HEK293 (cell line): ENCODE data around the gene ZNF764.

Experiments
- GLI4 ChIP-seq: fragments of 450-650 bp; formaldehyde crosslinking; IDR thresholded peaks from 2 replicates; pipeline ENCODE4 v1.5.1; 2016; ENCODE audit warnings: missing biosample characterization, missing genetic modification characterization
- HOXD13 ChIP-seq: sonication (generic); formaldehyde crosslinking; IDR thresholded peaks from 2 replicates; pipeline ENCODE4 v1.8.0; 2022; ENCODE audit warnings: missing genetic modification reagents, borderline replicate concordance
- KLF7 ChIP-seq: fragments of 450-650 bp; formaldehyde crosslinking; IDR thresholded peaks from 2 replicates; pipeline ENCODE4 v1.5.1; 2016; ENCODE audit warnings: missing biosample characterization, missing genetic modification characterization, borderline replicate concordance
- KLF8 ChIP-seq: fragments of 450-650 bp; formaldehyde crosslinking; IDR thresholded peaks from 2 replicates; pipeline ENCODE4 v1.5.1; 2016; ENCODE audit warnings: missing biosample characterization, missing genetic modification characterization
- TSHZ1 ChIP-seq: fragments of 450-650 bp; formaldehyde crosslinking; IDR thresholded peaks from 2 replicates; pipeline ENCODE4 v1.5.1; 2016; ENCODE audit warnings: missing biosample characterization, missing genetic modification characterization, borderline replicate concordance
- YY1 ChIP-seq: fragments of 450-650 bp; formaldehyde crosslinking; IDR thresholded peaks from 2 replicates; pipeline ENCODE4 v1.5.1; 2018; ENCODE audit warnings: missing biosample characterization, missing genetic modification characterization
- ZBTB20 ChIP-seq: fragments of 450-650 bp; formaldehyde crosslinking; IDR thresholded peaks from 2 replicates; pipeline ENCODE4 v1.5.1; 2016; ENCODE audit warnings: missing biosample characterization, missing genetic modification characterization
- ZIC2 ChIP-seq: fragments of 450-650 bp; formaldehyde crosslinking; IDR thresholded peaks from 2 replicates; pipeline ENCODE4 v1.5.1; 2016; ENCODE audit warnings: missing biosample characterization, missing genetic modification characterization
- ZNF132 ChIP-seq: fragments of 450-650 bp; formaldehyde crosslinking; IDR thresholded peaks from 2 replicates; pipeline ENCODE4 v1.5.1; 2017; ENCODE audit warnings: missing biosample characterization, missing genetic modification characterization, borderline replicate concordance
- ZNF140 ChIP-seq: fragments of 450-650 bp; formaldehyde crosslinking; IDR thresholded peaks from 2 replicates; pipeline ENCODE4 v1.5.1; 2016; ENCODE audit warnings: missing biosample characterization, missing genetic modification characterization
- ZNF19 ChIP-seq: fragments of 450-650 bp; formaldehyde crosslinking; IDR thresholded peaks from 2 replicates; pipeline ENCODE4; 2016; ENCODE audit warnings: missing biosample characterization, missing genetic modification characterization, low read depth
- ZNF24 ChIP-seq: fragments of 450-650 bp; formaldehyde crosslinking; IDR thresholded peaks from 2 replicates; pipeline ENCODE4 v1.5.1; 2016; ENCODE audit warnings: missing biosample characterization, missing genetic modification characterization
- ZNF274 ChIP-seq, 2 experiments: fragments of 200-500 bp in 1 of 2; fragments of 450-650 bp in 1 of 2; sonication (Bioruptor generic) in 1 of 2; formaldehyde crosslinking in 1 of 2; IDR thresholded peaks; 2 replicates each; pipeline versions ENCODE4 v1.5.1 to v1.6.1; 2014 to 2016; ENCODE audit warnings: borderline replicate concordance in 1 of 2, inconsistent platforms in 1 of 2, low read length in 1 of 2, missing biosample characterization in 1 of 2, missing genetic modification characterization in 1 of 2
- ZNF311 ChIP-seq: fragments of 450-650 bp; formaldehyde crosslinking; IDR thresholded peaks from 2 replicates; pipeline ENCODE4 v1.5.1; 2017; ENCODE audit warnings: missing biosample characterization, missing genetic modification characterization, borderline replicate concordance
- ZNF341 ChIP-seq: fragments of 450-650 bp; formaldehyde crosslinking; IDR thresholded peaks from 2 replicates; pipeline ENCODE4; 2016; ENCODE audit warnings: low read depth, missing biosample characterization, missing genetic modification characterization
- ZNF354C ChIP-seq: fragments of 450-650 bp; formaldehyde crosslinking; IDR thresholded peaks from 2 replicates; pipeline ENCODE4 v1.5.1; 2016; ENCODE audit warnings: missing biosample characterization, missing genetic modification characterization, low read depth, borderline replicate concordance
- ZNF488 ChIP-seq: fragments of 450-650 bp; formaldehyde crosslinking; IDR thresholded peaks from 2 replicates; pipeline ENCODE4 v1.5.1; 2016; ENCODE audit warnings: missing biosample characterization, missing genetic modification characterization
- ZNF501 ChIP-seq: fragments of 450-650 bp; formaldehyde crosslinking; IDR thresholded peaks from 2 replicates; pipeline ENCODE4 v1.5.1; 2016; ENCODE audit warnings: missing biosample characterization, missing genetic modification characterization
- ZNF529 ChIP-seq: fragments of 450-650 bp; formaldehyde crosslinking; IDR thresholded peaks from 2 replicates; pipeline ENCODE4 v1.5.1; 2017; ENCODE audit warnings: missing genetic modification characterization, missing biosample characterization; ENCODE audit not compliant: insufficient replicate concordance
- ZNF561 ChIP-seq: fragments of 450-650 bp; IDR thresholded peaks from 2 replicates; pipeline ENCODE4 v1.5.1; 2018; ENCODE audit warnings: missing biosample characterization, missing genetic modification characterization, borderline replicate concordance
- ZNF629 ChIP-seq: fragments of 450-650 bp; formaldehyde crosslinking; IDR thresholded peaks from 2 replicates; pipeline ENCODE4 v1.5.1; 2017; ENCODE audit warnings: missing biosample characterization, missing genetic modification characterization
- TF ChIP-seq, protein P1 (sequence below): fragments of 450-650 bp; formaldehyde crosslinking; conservative IDR thresholded peaks from 2 replicates; pipeline ENCODE4 v1.5.1; 2016; ENCODE audit warnings: low read depth, missing biosample characterization, missing genetic modification characterization
- TF ChIP-seq, protein P2 (sequence below): fragments of 450-650 bp; formaldehyde crosslinking; IDR thresholded peaks from 2 replicates; pipeline ENCODE4 v1.5.1; 2017; ENCODE audit warnings: missing biosample characterization, missing genetic modification characterization
- TF ChIP-seq, protein P3 (sequence below): fragments of 450-650 bp; formaldehyde crosslinking; IDR thresholded peaks from 2 replicates; pipeline ENCODE4 v1.5.1; 2016; ENCODE audit warnings: missing biosample characterization, missing genetic modification characterization
- TF ChIP-seq, protein P4 (sequence below): fragments of 450-650 bp; formaldehyde crosslinking; IDR thresholded peaks from 2 replicates; pipeline ENCODE4 v1.5.1; 2016; ENCODE audit warnings: missing biosample characterization, missing genetic modification characterization

ZNF764 gene

GRCh38 chr16:30570636-30571444, 12.7 kb upstream of the ZNF764 start (continued):
- TF ChIP-seq ZNF132 (tag by site-specific recombination), result no peak
- peak; percentile 94; the same call in 1 of the 2 replicates for TF ChIP-seq ZBTB20 (tag by site-specific recombination)
- TF ChIP-seq ZNF529 (tag by site-specific recombination), result peak; percentile 91
- TF ChIP-seq ZNF488 (tag by site-specific recombination), result 0 out of 2 replicates have a peak, but pooled peaks have one; percentile 41
- TF ChIP-seq ZNF354C, result peak; percentile 100
- no peak for TF ChIP-seq GLI4 (tag by site-specific recombination)
- peak; percentile 5; the same call in 1 of the 2 replicates for TF ChIP-seq ZIC2
- TF ChIP-seq, protein P1, sequence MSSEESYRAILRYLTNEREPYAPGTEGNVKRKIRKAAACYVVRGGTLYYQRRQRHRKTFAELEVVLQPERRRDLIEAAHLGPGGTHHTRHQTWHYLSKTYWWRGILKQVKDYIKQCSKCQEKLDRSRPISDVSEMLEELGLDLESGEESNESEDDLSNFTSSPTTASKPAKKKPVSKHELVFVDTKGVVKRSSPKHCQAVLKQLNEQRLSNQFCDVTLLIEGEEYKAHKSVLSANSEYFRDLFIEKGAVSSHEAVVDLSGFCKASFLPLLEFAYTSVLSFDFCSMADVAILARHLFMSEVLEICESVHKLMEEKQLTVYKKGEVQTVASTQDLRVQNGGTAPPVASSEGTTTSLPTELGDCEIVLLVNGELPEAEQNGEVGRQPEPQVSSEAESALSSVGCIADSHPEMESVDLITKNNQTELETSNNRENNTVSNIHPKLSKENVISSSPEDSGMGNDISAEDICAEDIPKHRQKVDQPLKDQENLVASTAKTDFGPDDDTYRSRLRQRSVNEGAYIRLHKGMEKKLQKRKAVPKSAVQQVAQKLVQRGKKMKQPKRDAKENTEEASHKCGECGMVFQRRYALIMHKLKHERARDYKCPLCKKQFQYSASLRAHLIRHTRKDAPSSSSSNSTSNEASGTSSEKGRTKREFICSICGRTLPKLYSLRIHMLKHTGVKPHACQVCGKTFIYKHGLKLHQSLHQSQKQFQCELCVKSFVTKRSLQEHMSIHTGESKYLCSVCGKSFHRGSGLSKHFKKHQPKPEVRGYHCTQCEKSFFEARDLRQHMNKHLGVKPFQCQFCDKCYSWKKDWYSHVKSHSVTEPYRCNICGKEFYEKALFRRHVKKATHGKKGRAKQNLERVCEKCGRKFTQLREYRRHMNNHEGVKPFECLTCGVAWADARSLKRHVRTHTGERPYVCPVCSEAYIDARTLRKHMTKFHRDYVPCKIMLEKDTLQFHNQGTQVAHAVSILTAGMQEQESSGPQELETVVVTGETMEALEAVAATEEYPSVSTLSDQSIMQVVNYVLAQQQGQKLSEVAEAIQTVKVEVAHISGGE (tag by site-specific recombination), result peak; percentile 93
- TF ChIP-seq, protein P2, sequence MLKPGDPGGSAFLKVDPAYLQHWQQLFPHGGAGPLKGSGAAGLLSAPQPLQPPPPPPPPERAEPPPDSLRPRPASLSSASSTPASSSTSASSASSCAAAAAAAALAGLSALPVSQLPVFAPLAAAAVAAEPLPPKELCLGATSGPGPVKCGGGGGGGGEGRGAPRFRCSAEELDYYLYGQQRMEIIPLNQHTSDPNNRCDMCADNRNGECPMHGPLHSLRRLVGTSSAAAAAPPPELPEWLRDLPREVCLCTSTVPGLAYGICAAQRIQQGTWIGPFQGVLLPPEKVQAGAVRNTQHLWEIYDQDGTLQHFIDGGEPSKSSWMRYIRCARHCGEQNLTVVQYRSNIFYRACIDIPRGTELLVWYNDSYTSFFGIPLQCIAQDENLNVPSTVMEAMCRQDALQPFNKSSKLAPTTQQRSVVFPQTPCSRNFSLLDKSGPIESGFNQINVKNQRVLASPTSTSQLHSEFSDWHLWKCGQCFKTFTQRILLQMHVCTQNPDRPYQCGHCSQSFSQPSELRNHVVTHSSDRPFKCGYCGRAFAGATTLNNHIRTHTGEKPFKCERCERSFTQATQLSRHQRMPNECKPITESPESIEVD (tag by site-specific recombination), result no peak
- TF ChIP-seq, protein P3, sequence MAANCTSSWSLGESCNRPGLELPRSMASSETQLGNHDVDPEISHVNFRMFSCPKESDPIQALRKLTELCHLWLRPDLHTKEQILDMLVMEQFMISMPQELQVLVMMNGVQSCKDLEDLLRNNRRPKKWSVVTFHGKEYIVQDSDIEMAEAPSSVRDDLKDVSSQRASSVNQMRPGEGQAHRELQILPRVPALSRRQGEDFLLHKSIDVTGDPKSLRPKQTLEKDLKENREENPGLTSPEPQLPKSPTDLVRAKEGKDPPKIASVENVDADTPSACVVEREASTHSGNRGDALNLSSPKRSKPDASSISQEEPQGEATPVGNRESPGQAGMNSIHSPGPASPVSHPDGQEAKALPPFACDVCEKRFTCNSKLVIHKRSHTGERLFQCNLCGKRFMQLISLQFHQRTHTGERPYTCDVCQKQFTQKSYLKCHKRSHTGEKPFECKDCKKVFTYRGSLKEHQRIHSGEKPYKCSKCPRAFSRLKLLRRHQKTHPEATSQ (tag by site-specific recombination), result no peak
- TF ChIP-seq KLF8 (tag by site-specific recombination), result no peak
- peak; percentile 80; the same call in 1 of the 2 replicates for TF ChIP-seq TSHZ1 (tag by site-specific recombination)
- peak; percentile 74 for TF ChIP-seq ZNF341
- TF ChIP-seq HOXD13 (CRISPR knock-in tag), result no peak
- TF ChIP-seq ZNF629 (tag by site-specific recombination), result peak; percentile 85
- TF ChIP-seq ZNF311 (tag by site-specific recombination), result no peak
- TF ChIP-seq ZNF19 (tag by site-specific recombination), result peak; percentile 99
- TF ChIP-seq YY1 (tag by site-specific recombination), result no peak
- TF ChIP-seq ZNF24 (tag by site-specific recombination), result peak; percentile 58; the same call in 1 of the 2 replicates
- no peak for TF ChIP-seq ZNF274 (IDR thresholded peaks at IDR 0.05; ENCODE audit: low read length)
- no peak for TF ChIP-seq ZNF274 (tag by site-specific recombination; IDR thresholded peaks at IDR 0.05; ENCODE audit: borderline replicate concordance)
- TF ChIP-seq ZNF561, result no peak
- TF ChIP-seq, protein P4, sequence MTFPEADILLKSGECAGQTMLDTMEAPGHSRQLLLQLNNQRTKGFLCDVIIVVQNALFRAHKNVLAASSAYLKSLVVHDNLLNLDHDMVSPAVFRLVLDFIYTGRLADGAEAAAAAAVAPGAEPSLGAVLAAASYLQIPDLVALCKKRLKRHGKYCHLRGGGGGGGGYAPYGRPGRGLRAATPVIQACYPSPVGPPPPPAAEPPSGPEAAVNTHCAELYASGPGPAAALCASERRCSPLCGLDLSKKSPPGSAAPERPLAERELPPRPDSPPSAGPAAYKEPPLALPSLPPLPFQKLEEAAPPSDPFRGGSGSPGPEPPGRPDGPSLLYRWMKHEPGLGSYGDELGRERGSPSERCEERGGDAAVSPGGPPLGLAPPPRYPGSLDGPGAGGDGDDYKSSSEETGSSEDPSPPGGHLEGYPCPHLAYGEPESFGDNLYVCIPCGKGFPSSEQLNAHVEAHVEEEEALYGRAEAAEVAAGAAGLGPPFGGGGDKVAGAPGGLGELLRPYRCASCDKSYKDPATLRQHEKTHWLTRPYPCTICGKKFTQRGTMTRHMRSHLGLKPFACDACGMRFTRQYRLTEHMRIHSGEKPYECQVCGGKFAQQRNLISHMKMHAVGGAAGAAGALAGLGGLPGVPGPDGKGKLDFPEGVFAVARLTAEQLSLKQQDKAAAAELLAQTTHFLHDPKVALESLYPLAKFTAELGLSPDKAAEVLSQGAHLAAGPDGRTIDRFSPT (tag by site-specific recombination), result no peak
- peak; percentile 99 for TF ChIP-seq ZNF140 (tag by site-specific recombination)
- TF ChIP-seq KLF7 (tag by site-specific recombination), result peak; percentile 86
- TF ChIP-seq ZNF501 (tag by site-specific recombination), result peak; percentile 94
